Aorta (tissue), 5 donors: ENCODE results near the gene ABCD4. TPM values are rescaled to one million over a fixed set of nuclear protein-coding genes. Genes with fewer than 3 reads are reported as not detected.
A peak's percentile ranks its signal among the peaks of the same experiment; 100 is the strongest.
"Not testable (repeated sequence)": the region's sequence is repeated elsewhere in the genome, so short reads cannot be mapped to it uniquely, and the experiment has no call there.

ENCODE experiments used
- ATAC-seq: fragments of 200-7000 bp; cut with Tn5 transposase; one replicate; pipeline ENCODE4 v1.9.1; 2022; ENCODE audit warnings: moderate library complexity; ENCODE audit not compliant: low FRiP score
- DNase-seq, 2 donors: peaks; one replicate each; pipeline ENCODE4 v3.0.0-alpha.2; 2020
- H3K27ac ChIP-seq, 2 donors: one replicate each; pipeline ENCODE4 v1.5.1; 2013; ENCODE audit warnings: low read length in 2 of 2, mild to moderate bottlenecking in 2 of 2, moderate library complexity in 2 of 2, control low read depth in 1 of 2, inconsistent platforms in 1 of 2, low read depth in 1 of 2
- H3K27me3 ChIP-seq, 2 donors: one replicate each; pipeline ENCODE4 v1.6.1; 2013; ENCODE audit warnings: control low read depth in 1 of 2, low read length in 1 of 2, mild to moderate bottlenecking in 1 of 2, moderate library complexity in 1 of 2; ENCODE audit not compliant: insufficient read depth in 2 of 2, control insufficient read depth in 1 of 2
- H3K36me3 ChIP-seq, 2 donors: one replicate each; pipeline ENCODE4 v1.6.1; 2013; ENCODE audit warnings: control low read depth in 1 of 2, low read length in 1 of 2, mild to moderate bottlenecking in 1 of 2; ENCODE audit not compliant: insufficient read depth in 2 of 2, control insufficient read depth in 1 of 2
- H3K4me1 ChIP-seq, 2 donors: one replicate each; pipeline ENCODE4 v1.6.1; 2013; ENCODE audit warnings: low read length in 2 of 2, control low read depth in 1 of 2, mild to moderate bottlenecking in 1 of 2, moderate library complexity in 1 of 2; ENCODE audit not compliant: insufficient read depth in 2 of 2, control insufficient read depth in 1 of 2
- H3K4me3 ChIP-seq, 2 donors: one replicate each; pipeline ENCODE4 v1.5.1; 2013; ENCODE audit warnings: low read length in 2 of 2, control low read depth in 1 of 2, mild to moderate bottlenecking in 1 of 2
- H3K9me3 ChIP-seq: one replicate; pipeline ENCODE4 v1.6.1; 2013; ENCODE audit warnings: mild to moderate bottlenecking, low read length; ENCODE audit not compliant: control insufficient read depth
- WGBS, 2 donors: extraction: QIAGEN DNeasy Blood & Tissue Kit; methylation state at CpG; one replicate each; pipeline ENCODE4 v1.1.7; 2013; 5-methylcytosine and 5-hydroxymethylcytosine counted together
- intact Hi-C, 2 donors: fragments of 100-400 bp; cut with DNase I; formaldehyde crosslinking; loops; one replicate each; pipeline versions ENCODE4 v1.14.2 to v1.15.0; 2022
- polyA plus RNA-seq, 2 donors: library from polyadenylated mRNA; stranded (reverse); fragments of 200-250 nt; gene quantifications; one replicate each; pipeline ENCODE4 v1.2.3, GENCODE V29; 2013
- total RNA-seq, 2 donors: library from RNA; stranded (reverse); fragmentation: NEBNext Ultra II Directional; extraction: Animal tissue kit (Norgen Biotek cat#: 25700); gene quantifications; one replicate each; pipeline ENCODE4 v1.2.1, GENCODE V29; 2021
- donor health status: healthy with polysubstance abuse.
- donor health status: Bipolar disorder and iron deficiency.
- donor health status: DM: no; HTN: no; CAD: no.
- donor health status: DM: no; HTN: no; CAD: no.
- donor health status: DM: yes; HTN: yes; CAD: no.

The ABCD4 gene
- total and polyA plus RNA-seq, 4 donors: 10.5 to 102 (median 53.9) TPM

GRCh38 chr14:74271365-74271764 is 31.4 kb downstream of the ABCD4 start:
- 90% methylated on average over 1 of the region's 1 CpG for WGBS, 2 donors
- Histone ChIP-seq H3K4me1 (no peaks in the 10 kb centered on the region), H3K27me3 (no peaks in the 10 kb centered on the region), H3K27ac (no peak overlapping the region), H3K9me3 (no peaks in the 10 kb centered on the region), H3K4me3 (no peak overlapping the region), H3K36me3 (no peaks in the 10 kb centered on the region)
- intact Hi-C loops: no loop called here
- ATAC-seq (no peak), DNase-seq (no peak)

DNA sequence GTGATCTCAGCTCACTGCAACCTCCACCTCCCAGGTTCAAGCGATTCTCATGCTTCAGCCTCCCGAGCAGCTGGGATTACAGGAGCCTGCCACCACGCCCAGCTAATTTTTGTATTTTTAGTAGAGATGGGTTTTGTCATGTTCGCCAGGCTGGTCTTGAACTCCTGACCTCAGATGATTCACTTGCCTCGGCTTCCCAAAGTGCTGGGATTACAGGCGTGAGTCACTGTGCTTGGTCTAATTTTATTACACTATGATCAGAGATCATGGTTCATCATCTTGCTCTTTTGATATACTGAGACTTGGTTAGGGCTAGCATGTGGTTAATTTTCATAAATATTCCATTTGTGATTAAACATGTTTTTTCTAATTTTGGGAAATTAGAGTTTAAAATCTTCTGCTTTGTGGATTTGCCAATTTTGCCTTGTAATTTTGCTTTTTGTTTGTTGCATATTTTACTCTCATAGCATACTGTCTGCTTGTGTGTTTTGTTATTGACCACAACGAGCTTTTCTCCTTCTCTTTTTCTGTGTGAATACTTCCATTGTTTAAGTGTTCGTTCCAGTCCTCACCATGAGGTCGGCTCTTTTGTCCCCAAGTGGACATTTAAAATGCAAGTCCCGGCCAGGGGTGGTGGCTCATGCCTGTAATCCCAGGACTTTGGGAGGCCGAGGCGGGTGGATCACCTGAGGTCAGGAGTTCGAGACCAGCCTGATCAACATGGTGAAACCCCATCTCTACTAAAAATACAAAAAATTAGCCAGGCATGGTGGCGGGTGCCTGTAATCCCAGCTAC is 32.2 kb downstream of the ABCD4 start:
- H3K36me3 ChIP-seq, H3K4me1 ChIP-seq, H3K27ac ChIP-seq, ATAC-seq, H3K4me3 ChIP-seq, H3K9me3 ChIP-seq, H3K27me3 ChIP-seq, DNase-seq, intact Hi-C loops: not testable (repeated sequence)
- 69 to 72% methylated on average over 14 of the region's 14 CpGs for WGBS, 2 donors

DNA sequence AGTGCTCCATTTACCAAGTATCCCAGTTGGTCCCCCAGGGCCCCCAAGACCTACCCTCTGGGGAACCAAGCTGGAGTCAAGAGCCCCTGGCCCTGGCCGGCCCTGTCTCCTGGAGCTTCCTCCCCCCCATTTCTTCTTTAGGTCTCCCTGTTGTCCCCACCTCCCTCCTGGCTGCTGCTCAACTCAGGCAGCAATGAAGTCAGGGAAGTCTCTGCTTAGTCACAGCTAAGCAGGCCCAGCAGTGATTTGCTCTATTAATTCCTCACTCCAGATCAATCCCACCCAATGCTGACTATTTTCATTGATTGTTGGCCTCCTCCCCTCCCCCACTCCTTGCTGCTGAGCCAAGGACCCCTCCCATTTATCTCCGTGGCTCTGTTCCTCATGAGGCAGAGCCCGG is 35.1 kb downstream of the ABCD4 start:
- Histone ChIP-seq H3K36me3 (no peaks in the 10 kb centered on the region), H3K27ac (no peak overlapping the region), H3K4me3 (no peak overlapping the region), H3K9me3 (no peaks in the 10 kb centered on the region), H3K4me1 (no peaks in the 10 kb centered on the region), H3K27me3 (no peaks in the 10 kb centered on the region)
- intact Hi-C loops: no loop called here
- ATAC-seq: no peak
- DNase-seq: no peak
- 49 to 55% methylated on average over 3 of the region's 3 CpGs for WGBS, 2 donors

GRCh38 chr14:74265301-74265965 is 37.3 kb downstream of the ABCD4 start:
- DNase-seq (peak in 1 of 2 donors; percentile 16), ATAC-seq (no peak)
- no peaks in the 10 kb centered on the region for H3K27me3 ChIP-seq
- no peak overlapping the region for H3K27ac ChIP-seq
- no peaks in the 10 kb centered on the region for H3K9me3 ChIP-seq
- intact Hi-C loops: no loop called here
- no peaks in the 10 kb centered on the region for H3K36me3 ChIP-seq
- H3K4me1 ChIP-seq: no peaks in the 10 kb centered on the region
- no peak overlapping the region for H3K4me3 ChIP-seq
- WGBS, 2 donors: 66 to 67% methylated on average over 13 of the region's 13 CpGs

DNA sequence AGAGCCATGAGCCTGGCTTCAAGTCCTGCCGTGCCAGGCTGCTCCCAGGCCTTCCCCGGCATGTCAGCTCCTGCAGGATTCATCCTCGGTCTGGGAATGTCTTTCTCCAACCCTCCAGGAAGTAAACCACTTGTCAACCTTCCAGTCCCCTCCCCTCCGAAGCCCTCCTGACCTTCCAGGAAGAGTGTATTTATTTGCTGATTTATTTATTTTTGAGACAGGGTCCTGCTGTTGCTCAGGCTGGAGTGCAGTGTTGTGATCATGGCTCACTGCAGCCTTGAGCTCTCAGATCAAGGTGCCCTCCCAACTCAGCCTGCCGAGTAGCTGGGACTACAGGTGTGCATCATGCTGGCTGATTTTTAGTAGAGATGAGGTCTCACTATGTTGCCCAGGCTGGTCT is 38.8 kb downstream of the ABCD4 start:
- Histone ChIP-seq H3K27ac (no peak overlapping the region), H3K9me3 (no peaks in the 10 kb centered on the region), H3K4me1 (no peaks in the 10 kb centered on the region), H3K27me3 (no peaks in the 10 kb centered on the region), H3K4me3 (no peak overlapping the region), H3K36me3 (no peaks in the 10 kb centered on the region)
- no peak for ATAC-seq
- 65 to 67% methylated on average over 5 of the region's 5 CpGs for WGBS, 2 donors
- peak in 1 of 2 donors; percentile 14 for DNase-seq
- intact Hi-C loops: no loop called here

DNA sequence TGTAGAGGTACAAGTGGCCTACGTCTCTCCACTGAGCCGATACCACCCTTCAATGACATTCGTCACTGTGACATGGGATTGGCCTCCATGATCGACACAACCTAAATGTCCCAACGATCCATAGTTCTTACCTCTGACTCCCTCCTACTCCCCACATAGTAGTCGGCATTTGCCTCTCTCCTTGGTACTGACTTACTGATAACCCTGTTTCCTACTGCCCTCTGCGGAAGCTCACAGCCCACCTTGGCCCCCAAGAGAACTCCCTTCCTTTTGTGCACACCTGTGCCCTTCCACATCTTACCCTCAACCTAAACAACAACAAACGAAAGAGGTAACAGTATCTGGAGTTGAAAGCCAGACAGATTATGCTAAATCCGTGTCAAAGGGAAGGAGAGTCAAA is 39.6 kb downstream of the ABCD4 start:
- 73 to 79% methylated on average over 9 of the region's 9 CpGs for WGBS, 2 donors
- intact Hi-C loops: no loop called here

GRCh38 chr14:74262076-74262475 is 40.7 kb downstream of the ABCD4 start:
- H3K4me1 ChIP-seq: no peaks in the 10 kb centered on the region
- H3K9me3 ChIP-seq: no peaks in the 10 kb centered on the region
- H3K27ac ChIP-seq: no peak overlapping the region
- no peaks in the 10 kb centered on the region for H3K36me3 ChIP-seq
- intact Hi-C loops: no loop called here
- no peak for ATAC-seq
- WGBS, 2 donors: 93% methylated on average over 9 of the region's 9 CpGs
- DNase-seq: peak in 1 of 2 donors; percentile 53
- no peak overlapping the region for H3K4me3 ChIP-seq
- H3K27me3 ChIP-seq: no peaks in the 10 kb centered on the region

More for the DNA sequence above, 39.6 kb downstream of the ABCD4 start:
- no peaks in the 10 kb centered on the region for H3K9me3 ChIP-seq
- ATAC-seq: no peak
- no peak overlapping the region for H3K27ac ChIP-seq
- H3K4me1 ChIP-seq: no peaks in the 10 kb centered on the region
- no peak overlapping the region for H3K4me3 ChIP-seq
- DNase-seq: peak in 1 of 2 donors; percentile 3
- H3K27me3 ChIP-seq: no peaks in the 10 kb centered on the region
- H3K36me3 ChIP-seq: no peaks in the 10 kb centered on the region

DNA sequence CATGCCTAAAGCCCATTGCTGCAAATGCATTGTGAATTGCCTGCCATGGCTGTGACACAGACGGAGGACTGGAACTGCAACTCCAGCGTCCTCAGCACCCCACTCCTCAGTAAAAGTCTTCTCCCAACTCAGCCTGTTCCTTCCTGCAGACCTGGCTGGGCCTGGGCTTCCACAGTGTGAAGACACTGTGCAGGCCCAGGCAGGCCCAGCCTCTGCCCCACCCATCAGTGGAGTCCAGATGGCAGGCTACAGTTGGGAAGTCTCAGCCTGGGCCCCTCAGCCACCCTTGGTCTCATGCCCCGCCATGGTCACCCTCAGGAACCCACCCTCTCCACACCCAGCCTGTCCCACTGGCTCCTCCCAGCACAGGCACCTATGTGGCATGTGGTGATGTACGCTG is 41.4 kb downstream of the ABCD4 start:
- WGBS, 2 donors: 74 to 78% methylated on average over 4 of the region's 4 CpGs
- H3K36me3 ChIP-seq: no peaks in the 10 kb centered on the region
- DNase-seq: no peak
- H3K9me3 ChIP-seq: no peaks in the 10 kb centered on the region
- H3K4me3 ChIP-seq: no peak overlapping the region
- no peaks in the 10 kb centered on the region for H3K27me3 ChIP-seq
- no peak overlapping the region for H3K27ac ChIP-seq
- no peak for ATAC-seq
- no peaks in the 10 kb centered on the region for H3K4me1 ChIP-seq
- intact Hi-C loops: no loop called here
